Stimulated activated CD8-positive, alpha-beta memory T cell treated with anti-CD3 and anti-CD28 coated beads, Interleukin-12 subunit alpha, Interleukin-12 subunit beta, amount 100 ng/mL, for 24 hours (primary cell): ENCODE measurements around the gene RAF1.
"Not testable (repeated sequence)": the region's sequence is repeated elsewhere in the genome, so short reads cannot be mapped to it uniquely, and the experiment has no call there.

Experiments used
- DNase-seq: peaks from one replicate; pipeline ENCODE4 v3.0.0-alpha.2; 2020; ENCODE audit errors: extremely low read depth

RAF1 gene

DNA sequence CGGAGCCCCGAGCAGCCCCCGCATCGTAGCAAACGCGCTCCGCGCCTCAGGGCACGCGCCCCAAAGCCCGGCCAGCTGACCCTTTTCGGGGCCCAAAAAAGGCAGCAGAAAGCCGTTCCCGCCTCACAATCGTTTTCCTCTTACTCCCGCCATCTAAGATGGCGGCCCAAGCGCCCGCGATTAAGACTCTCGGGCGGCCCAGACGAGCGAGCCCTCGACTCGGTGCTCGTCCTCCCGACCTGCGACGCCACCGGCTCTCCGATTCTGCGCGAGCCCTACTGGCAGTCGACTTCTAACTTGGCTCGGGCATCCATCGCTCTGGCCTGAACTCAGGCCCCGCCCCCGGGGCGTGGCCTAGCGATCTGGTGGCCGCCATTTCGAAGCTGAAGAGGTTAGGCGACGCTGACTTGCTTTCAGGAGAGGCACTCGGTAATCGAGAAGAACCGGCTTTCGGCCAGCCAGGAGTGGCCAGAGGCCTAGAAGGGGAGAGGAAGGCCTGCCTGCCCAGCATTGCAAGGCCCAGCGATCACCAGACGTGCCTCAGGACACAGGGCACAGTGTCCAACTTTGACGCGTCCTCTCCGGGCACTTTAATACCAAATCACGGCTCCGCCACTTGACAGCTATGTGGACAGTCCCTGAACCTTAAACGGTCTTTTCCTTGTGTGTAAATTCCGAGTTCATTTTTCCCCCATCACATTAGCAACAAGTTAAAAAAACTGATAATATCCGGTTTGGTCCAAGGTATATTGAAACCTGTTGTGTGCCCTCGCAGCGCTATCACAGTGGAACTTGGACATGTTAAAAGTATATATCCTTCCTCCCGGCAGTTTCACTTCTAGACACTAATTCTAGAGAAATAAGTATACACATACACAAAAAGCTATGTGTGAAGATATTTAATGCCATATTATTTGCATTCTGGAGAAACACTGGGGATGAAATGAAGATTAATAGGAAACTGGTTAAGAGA, at the start of gene RAF1:
Gene RAF1 (minus strand): TSS at position 182 of the 973 bp plus-strand sequence. CDS start 45,396 bp downstream, outside the sequence.
- DNase-seq: peak; percentile 91

- DNase-seq: no peak
These were observed 46.1 kb upstream of the RAF1 start for GRCh38 chr3:12710062-12710461.

- DNase-seq: no peak
These were observed 45.4 kb upstream of the RAF1 start for GRCh38 chr3:12709334-12709733.

- no peak for DNase-seq
These were observed 44.8 kb upstream of the RAF1 start for GRCh38 chr3:12708584-12709192.

DNA sequence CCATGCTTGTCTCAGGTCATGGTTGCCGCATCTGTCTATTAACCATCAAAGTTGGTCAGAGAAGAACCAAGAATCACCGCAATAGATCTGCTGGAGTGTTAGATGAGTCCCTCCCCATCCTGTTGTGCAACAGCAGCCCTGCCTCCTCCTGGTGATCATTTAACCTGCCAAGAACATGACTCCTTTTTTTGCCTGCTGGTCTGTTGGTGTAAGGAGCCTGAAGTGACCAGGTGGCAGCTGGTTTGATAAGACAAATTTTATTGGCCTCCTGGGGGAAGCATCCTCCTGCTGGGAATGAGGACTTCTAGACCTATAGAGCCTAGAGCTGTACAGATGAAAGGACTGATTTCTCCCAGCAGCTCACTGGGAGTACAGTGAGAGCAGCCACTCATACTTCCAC, 43.5 kb upstream of the RAF1 start:
- no peak for DNase-seq

GRCh38 chr3:12706504-12707253, 42.8 kb upstream of the RAF1 start:
- peak; percentile 12 for DNase-seq

- DNase-seq: no peak
These were observed 42.1 kb upstream of the RAF1 start for GRCh38 chr3:12705981-12706380.

DNA sequence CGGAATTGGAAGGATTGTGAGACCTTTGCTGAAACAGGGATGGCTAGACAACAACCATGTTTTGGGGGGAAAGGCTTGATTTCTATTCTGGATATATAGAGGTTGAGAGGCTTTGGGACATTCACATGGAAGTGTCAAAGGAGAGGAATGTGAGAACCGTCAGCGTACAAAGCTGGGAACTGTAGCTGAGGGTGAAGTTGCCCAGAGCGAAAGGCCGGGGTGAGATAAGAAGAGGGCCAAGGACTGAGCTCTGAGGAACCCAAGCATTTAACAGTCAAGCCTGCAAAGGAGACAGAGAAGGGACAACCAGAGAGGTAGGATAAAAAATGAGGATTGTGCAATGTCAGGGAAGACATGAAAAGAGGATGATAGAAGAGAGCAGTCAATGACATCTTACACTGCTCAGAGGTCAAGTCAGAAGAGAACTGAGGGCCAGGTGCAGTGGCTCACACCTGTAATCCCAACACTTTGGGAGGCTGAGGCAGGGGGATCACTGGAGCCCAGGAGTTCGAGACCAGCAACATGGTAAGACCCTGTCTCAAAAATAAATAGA, 41.5 kb upstream of the RAF1 start:
- DNase-seq: no peak

DNA sequence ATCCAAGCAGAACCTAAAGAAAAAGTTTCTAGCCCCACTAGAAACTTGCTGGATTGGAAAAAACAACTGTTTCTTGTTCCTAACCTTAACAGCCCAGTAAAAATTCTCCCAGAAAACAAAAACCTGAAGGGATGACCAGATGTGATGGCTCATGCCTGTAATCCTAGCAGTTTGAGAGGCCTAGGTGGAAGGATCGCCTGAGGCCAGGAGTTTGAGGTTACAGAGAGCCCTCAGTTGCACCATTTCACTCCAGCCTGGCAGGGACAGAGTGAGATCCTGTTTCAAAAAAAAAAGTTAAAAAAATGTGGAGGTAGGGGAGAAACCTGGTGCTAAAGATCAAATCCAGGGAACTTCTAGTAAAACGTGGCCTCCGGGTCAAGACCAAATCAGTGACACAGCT, 38.6 kb upstream of the RAF1 start:
- no peak for DNase-seq

GRCh38 chr3:12701601-12702000, 37.7 kb upstream of the RAF1 start:
- DNase-seq: not testable (repeated sequence)

DNA sequence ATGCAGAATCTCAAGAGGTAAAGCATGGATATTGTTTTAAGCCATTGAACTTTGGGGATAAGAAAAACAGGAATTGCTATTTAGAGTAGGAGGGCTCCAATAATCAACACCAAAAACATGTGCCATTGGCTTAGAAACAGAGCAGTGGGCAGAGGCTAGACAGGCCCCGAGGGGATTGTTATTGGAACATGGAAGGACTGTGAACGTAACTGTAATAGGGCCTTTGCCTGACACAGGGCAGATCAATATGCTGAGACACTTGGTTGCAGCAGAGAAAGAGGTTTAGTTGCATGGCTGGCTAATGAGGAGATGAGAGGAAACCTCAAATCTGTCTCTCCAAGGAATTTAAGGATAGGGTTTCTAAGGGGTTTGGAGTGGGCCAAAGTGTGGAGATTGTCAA, 36.9 kb upstream of the RAF1 start:
- DNase-seq: no peak

- no peak for DNase-seq
These were observed 32.0 kb upstream of the RAF1 start for GRCh38 chr3:12695916-12696315.

DNA sequence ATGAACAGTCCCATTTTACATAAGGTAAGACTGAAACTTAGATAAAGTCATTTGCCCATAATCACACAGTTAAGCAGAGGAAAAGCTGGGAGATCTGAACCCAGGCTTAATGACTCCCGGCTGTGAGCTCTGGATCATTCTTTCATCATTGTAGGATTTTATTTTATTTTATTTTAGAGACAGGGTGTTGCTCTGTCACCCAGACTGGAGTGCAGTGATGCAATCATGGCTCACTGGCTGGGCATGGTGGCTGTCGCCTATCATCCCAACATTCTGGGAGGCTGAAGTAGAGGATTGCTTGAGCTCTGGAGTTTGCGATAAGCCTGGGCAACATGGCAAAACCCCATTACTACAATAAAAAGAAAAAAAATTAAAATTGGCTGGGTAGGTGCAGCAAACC, 31.2 kb upstream of the RAF1 start:
- DNase-seq: no peak

GRCh38 chr3:12692444-12692843, 28.5 kb upstream of the RAF1 start:
- no peak for DNase-seq

GRCh38 chr3:12689997-12690711, 26.2 kb upstream of the RAF1 start:
- DNase-seq: no peak

GRCh38 chr3:12687948-12688347, 24.0 kb upstream of the RAF1 start:
- no peak for DNase-seq

GRCh38 chr3:12686096-12686495, 22.2 kb upstream of the RAF1 start:
- DNase-seq: no peak

DNA sequence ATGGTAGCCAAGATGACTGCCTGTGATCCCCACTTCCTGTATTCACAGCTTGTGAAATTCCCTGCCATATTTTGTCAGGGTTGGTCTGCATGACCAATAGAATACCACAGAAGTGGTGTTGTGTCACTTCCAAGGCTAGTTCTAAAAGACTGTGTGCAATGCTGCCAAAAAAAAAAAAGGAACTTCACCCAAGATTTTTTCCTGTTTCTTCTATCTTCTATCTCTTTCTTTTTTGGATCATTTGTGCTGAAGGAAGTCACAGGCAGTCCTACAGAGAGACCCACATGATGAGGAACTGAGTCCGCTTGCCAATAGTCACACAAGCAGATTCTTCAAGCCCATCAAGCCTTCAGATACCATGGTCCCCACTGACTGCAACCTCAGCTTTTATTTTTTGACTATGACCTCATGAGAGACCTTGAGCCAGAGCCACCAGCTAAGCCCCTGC, 18.1 kb upstream of the RAF1 start:
- DNase-seq: no peak

GRCh38 chr3:12681089-12681942, 17.4 kb upstream of the RAF1 start:
- no peak for DNase-seq

- no peak for DNase-seq
These were observed 15.6 kb upstream of the RAF1 start for GRCh38 chr3:12679468-12679867.
